ENCODE data around the gene USP8. TPM values are rescaled to one million over a fixed set of nuclear protein-coding genes. Genes with fewer than 3 reads are reported as not detected.

Gene USP8
- 36.3 and 52.0 TPM in 2 replicates for total RNA-seq

GRCh38 chr15:50424066-50424890 lies at the start of gene USP8:
Gene USP8, plus strand, starts transcription at chr15:50424405. Its CDS starts 14,669 bp downstream, at chr15:50439074.

GRCh38 chr15:50546566-50546965 lies 122.4 kb downstream of the USP8 start, which contains the start of gene USP50:
Gene USP50, minus strand, starts transcription at chr15:50546666. Its CDS starts 141 bp downstream, at chr15:50546525.

Other genes starting within 250 kb of the USP8 start
- not detected in 2 replicates for gene SLC27A2, start 242.2 kb upstream of the USP8 start, total RNA-seq
- gene HDC, start 158.7 kb upstream of the USP8 start, total RNA-seq, result not detected in 2 replicates
- 34.2 and 34.6 TPM in 2 replicates for gene GABPB1, start 69.2 kb upstream of the USP8 start, total RNA-seq
- gene USP50, start 122.3 kb downstream of the USP8 start, total RNA-seq, result 0.31 and 0.40 TPM in 2 replicates